HG02763 (cell line): ENCODE results near the gene CACNA2D3.

Source experiments
- ATAC-seq: cut with Tn5 transposase; IDR thresholded peaks from one replicate; pipeline ENCODE4 v1.9.1; 2021; ENCODE audit warnings: mild to moderate bottlenecking, moderate library complexity; ENCODE audit not compliant: unreplicated experiment

CACNA2D3 gene

DNA sequence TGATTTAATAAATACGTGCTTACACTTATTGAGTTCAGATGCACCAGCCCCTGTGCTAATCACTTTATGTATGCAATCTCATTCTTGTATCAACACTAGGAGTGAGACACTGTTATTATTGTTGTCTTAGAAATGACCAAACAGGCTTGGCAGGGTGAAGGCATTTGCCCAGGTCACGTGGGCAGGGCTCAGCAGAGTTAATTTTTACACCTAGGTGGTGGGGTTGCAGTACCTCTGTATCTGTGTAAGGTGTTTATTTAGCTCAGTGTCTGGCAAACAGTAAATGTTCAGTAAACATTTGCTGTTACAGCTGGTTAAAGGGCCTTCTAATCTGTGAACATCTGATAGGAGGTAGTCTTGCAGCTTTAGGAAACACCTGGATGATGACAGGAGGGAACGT, 200.0 kb downstream of the CACNA2D3 start:
- ATAC-seq = no peak

DNA sequence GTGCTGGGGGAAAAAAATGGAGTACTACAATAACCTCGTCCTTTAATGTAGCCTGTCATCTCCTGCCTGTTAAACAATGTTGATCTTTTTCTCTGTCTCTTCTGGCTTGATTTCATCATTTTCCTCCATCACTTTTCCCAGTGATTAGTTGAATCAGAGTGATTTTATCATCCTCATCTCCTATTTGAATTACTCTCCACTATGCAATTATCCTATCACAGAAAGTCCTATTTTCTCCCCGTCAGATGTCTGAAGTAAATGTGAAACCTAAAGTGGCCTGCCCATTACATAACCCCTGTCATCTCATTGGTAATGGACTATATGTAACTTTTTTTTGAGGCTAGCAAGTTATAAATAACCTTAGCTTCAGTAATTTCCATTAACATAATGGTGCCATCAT, 201.8 kb downstream of the CACNA2D3 start:
- no peak for ATAC-seq

GRCh38 chr3:54326951-54327350, 204.6 kb downstream of the CACNA2D3 start:
- no peak for ATAC-seq

GRCh38 chr3:54331341-54331740, 209.0 kb downstream of the CACNA2D3 start:
- ATAC-seq = no peak

- ATAC-seq = no peak
Measured at GRCh38 chr3:54337846-54338245, 215.5 kb downstream of the CACNA2D3 start.

GRCh38 chr3:54339608-54340007, 217.3 kb downstream of the CACNA2D3 start:
- no peak for ATAC-seq

- no peak for ATAC-seq
Measured at GRCh38 chr3:54341811-54342210, 219.5 kb downstream of the CACNA2D3 start.

GRCh38 chr3:54342676-54343075, 220.3 kb downstream of the CACNA2D3 start:
- no peak for ATAC-seq

GRCh38 chr3:54343495-54343894, 221.1 kb downstream of the CACNA2D3 start:
- ATAC-seq = no peak

DNA sequence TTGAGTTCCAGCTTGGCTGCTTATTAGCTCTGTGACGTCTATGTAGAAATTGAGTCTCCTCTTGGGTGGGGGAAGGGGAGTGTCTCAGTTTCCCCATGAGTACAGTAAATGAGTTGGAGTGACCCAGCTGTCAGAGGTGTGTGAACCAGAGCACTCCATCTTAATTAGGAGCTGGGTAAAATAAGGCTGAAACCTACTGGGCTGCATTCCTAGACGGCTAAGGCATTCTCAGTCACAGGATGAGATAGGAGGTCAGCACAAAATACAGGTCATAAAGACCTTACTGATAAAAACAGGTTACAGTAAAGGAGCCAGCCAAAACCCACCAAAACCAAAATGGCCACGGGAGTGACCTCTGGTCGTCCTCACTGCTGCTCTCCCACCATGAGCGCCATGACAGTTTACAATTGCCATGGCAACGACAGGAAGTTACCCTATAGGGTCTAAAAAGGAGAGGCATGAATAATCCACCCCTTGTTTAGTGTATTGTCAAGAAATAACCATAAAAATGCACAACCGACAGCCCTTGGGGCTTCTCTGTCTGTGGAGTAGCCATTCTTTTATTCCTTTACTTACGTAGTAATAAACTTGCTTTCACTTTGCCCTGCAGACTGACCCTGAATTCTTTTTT, 222.4 kb downstream of the CACNA2D3 start:
- ATAC-seq = no peak

GRCh38 chr3:54345847-54346375, 223.6 kb downstream of the CACNA2D3 start:
- no peak for ATAC-seq

- ATAC-seq = no peak
Measured at GRCh38 chr3:54347060-54347459, 224.7 kb downstream of the CACNA2D3 start.

- ATAC-seq = no peak
Measured at GRCh38 chr3:54347933-54348332, 225.6 kb downstream of the CACNA2D3 start.

DNA sequence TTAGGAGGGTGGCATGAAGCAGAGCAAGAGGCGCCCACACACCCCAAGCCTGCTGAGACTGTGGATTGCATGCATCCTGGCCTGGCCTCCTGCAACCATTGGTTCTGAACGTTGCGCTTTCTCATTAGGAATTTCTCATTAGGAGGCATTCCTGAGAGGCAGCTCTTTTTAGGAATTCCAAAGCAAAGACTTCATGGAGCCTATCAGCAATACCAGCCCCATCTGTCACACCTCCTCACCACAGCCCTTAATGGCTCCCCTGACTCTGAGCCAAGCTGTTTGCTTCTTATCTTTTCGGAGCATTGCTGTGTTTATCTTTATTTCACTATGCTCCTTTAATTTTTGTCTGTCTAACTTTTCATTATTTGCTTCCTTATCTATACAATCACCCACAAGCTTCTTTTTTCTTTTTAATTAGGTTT, 226.9 kb downstream of the CACNA2D3 start:
- ATAC-seq = no peak

DNA sequence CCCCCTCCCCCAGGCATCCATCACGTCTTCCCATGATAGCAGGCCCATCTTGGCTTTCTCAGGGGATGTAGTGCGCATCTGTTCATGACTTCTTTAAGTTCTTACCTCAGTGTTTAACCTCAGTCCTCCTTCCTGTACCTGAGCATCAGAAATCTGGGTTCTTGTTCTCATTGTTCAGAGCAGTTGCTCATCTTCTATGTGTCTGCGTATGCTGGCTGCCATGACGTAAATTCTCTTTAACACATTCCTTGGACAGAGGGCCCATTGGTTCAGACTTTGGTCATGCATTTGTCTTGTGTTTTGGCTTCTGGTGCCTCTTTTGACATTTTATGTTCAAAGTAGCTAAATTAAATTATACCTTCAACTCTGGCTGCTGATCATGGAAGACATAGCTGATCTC, 227.3 kb downstream of the CACNA2D3 start:
- no peak for ATAC-seq

DNA sequence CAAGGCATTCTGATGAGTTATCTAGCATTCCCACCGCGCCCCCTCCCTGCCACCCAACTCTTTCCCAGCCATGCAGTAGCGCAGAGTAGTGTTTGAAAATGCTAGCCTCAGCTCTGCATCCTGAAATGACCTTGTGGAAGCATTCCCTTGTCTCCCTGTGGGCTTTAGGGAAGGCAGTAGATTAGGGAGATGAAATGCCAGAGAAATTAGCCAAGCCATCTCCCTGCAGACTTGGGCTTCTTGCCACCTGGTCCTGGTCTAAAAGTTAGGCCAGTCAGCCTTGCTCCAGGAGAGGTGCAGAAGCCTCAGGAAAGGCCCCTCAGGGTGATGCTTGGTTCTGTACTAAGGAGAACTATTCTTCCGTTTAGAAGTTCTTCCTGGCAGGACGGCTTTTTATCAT, 231.2 kb downstream of the CACNA2D3 start:
- no peak for ATAC-seq

DNA sequence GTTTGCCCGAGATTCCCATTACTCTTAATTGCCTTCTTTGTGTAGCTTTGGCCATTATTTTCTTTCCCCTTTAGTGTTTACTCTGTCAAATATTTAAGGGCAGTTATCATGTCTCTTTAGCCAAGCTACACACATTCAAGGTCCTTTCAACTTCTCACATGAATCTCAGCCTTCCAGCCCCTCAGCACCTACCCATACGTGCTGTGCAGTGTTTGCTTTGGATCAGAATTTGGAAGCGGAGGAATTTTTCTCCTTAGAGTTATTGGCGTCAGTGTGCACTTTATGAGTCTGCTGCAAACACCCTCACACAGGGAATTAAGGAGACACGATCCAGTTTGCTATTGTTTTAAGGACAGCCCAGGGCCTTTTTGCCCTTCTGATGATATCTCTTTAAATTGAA, 231.6 kb downstream of the CACNA2D3 start:
- no peak for ATAC-seq

- ATAC-seq = no peak
Measured at GRCh38 chr3:54355800-54356199, 233.4 kb downstream of the CACNA2D3 start.

DNA sequence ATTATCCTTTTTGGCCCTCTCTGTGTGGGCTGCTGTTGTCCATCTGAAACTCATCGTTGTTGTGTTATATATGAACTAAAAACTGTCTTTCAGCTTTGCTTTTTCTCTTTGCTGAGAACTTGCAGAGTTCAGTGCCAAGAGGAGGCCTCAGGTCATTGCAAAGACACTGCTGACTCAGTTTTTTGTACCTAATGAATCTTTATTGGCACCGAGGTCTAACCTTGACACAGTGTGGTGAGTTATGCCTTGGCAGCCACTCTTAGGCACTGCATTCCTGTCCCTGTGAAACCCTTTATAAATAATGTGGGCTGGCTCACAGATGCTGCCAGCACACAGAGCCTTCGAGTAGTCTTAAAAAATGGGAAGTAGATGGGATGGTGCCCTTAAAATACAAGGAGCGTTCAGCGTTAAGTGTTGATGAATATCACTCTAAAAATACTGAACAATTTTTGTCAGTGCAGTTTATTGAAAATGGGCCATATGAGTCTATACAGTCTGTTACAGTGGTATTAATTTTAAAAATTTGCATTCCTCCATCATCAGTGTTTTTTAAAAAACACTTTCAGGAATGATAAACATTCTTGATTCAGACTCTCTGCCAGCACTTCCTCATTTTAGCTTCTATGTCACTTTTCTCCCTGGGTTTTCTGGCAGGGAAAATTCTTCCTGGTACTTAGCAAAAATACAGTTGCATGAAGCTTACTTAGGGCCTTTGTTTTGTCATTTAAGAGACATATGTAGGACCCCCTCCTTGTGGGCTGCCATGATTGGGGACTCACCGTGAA, 234.1 kb downstream of the CACNA2D3 start:
- no peak for ATAC-seq

GRCh38 chr3:54357301-54357700, 234.9 kb downstream of the CACNA2D3 start:
- ATAC-seq = no peak

DNA sequence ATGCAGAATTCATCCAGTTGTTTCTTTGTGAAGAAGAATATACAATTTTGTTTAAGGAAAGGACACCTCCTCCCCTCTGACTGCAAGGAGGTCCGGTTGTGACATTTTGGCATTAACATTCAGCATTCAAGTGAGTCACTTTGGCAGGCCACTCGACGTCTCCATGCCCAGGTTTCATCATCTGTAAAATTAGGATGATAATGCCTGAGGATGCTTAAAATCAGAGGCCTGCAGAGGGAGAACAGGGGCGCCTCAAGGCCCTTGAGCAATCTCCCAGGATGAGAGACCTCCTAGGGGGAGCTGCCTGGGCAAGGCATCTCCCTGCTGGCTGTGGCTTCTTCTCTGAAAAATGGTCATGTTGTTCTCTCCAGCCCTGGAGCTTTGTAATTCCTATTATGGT, 236.0 kb downstream of the CACNA2D3 start:
- no peak for ATAC-seq

DNA sequence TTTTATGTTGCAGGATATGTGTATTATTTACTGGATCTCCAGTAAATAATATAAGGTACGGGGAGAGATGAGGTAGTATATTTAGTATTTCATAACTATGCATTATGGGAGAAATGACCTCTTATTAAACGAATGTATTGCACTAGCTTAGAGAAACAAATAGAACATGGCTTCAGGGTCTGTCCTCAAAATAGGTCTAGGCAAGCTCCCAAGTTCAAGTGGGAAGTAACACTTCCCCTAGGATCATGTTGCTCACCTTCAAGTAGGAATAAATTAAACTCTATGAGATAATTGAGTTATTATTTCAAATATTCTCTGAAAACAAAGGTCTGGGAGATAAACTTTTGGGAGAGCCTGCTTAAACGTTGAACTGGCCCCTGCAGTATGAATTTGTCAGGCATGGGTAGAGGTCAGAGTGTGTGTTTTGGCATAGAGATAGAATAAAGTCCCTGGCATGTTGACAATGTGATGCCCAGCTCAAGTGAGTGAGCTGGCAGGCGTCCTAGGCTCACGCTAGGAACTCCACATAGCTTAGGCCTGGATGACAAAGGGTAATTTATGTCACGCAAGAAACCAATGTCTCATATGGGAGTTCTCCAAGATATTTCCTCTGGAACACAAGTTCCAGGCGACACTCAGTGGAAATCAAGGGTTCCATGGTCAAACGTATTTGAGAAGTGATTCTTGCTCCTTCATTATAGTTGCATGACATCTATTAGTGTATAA, 236.8 kb downstream of the CACNA2D3 start:
- no peak for ATAC-seq
